ENCODE data around the gene WNT4. TPM values are rescaled to one million over a fixed set of nuclear protein-coding genes. Genes with fewer than 3 reads are reported as not detected.

The WNT4 gene
- total and polyA plus RNA-seq, 10 of the 15 experiments (the other 5 are each of a cell fraction or from before 2014, with no cell fraction given): 0.01 TPM; not detected in 9

DNA sequence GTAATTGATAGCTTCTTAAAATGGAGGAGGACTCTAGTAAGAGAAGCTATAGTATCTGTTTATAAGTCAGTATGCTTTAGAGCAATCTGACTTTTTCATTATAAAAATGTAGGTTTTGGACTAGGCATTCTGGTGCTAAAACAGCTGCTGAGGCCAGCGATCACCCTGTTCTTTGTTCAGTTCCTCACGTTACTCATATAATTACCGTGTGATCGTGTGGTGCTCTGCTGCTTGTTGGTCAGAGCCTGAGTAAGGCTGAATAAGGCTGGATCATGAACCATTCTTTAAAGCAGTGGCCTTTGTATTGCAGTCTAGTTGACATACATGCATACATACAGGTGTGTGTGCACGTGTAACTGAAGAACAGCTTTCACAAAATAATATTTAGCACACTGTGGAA, 65.2 kb downstream of the WNT4 start:
- ChIA-PET POLR2A (no interaction called here), SMC1A (ENCODE audit: uncharacterized antibody, unreplicated experiment) (interaction anchor here (0.7 to 1.1 kb wide), 3 partner anchors 23 to 53 kb away, joined by 3 to 4 read pairs (median 4); no protein-coding TSS in a partner anchor), CTCF (interaction anchor here (0.9 kb wide), 1 partner anchor 11 kb away, joined by 3 read pairs; no protein-coding TSS in a partner anchor), RAD21 (ENCODE audit: unreplicated experiment) (no interaction called here)
- H3K27me3 ChIP-seq (replicated peaks in 1 of 2; ENCODE audit: control insufficient read depth in 2 of 2, insufficient read depth in 2 of 2, low read length in 1 of 2): no peaks in the 10 kb centered on the region
- no peak overlapping the region for H3K9ac ChIP-seq (ENCODE audit: control insufficient read depth, insufficient read depth, low read length)
- no TSS peak for BruUV-seq (replicated peaks)
- no peak for DNase-seq (ENCODE audit: low read depth, low spot score)
- no peak overlapping the region for H3K4me2 ChIP-seq (ENCODE audit: control insufficient read depth, insufficient read depth)
- 5% methylated on average over 5 of the region's 5 CpGs for WGBS (ENCODE audit: insufficient coverage, insufficient replicate concordance, low lambda C conversion rate, missing lambda C conversion rate)
- H3K4me3 ChIP-seq: no peak overlapping the region
- H3K36me3 ChIP-seq (ENCODE audit: control insufficient read depth in 2 of 2, insufficient read depth in 2 of 2, low read length in 1 of 2): peaks cover 4 to 21% of the 10 kb centered on the region in 2 experiments
- peaks cover 45% of the 10 kb centered on the region for H3K4me1 ChIP-seq (ENCODE audit: control insufficient read depth, insufficient read depth, low read length)
- in situ Hi-C loops (cut with MboI): no loop called here
- no peak overlapping the region for H2AFZ ChIP-seq (ENCODE audit: control insufficient read depth, low read depth, low read length)
- H3K27ac ChIP-seq (ENCODE audit: control insufficient read depth, insufficient read depth): no peak overlapping the region
- peaks cover 87% of the 10 kb centered on the region for H3K79me2 ChIP-seq (ENCODE audit: control insufficient read depth, insufficient read depth, low read length)
- TF ChIP-seq BMI1 (IDR thresholded peaks at IDR 0.05; ENCODE audit: borderline replicate concordance) (no peak), CHD4 (IDR thresholded peaks at IDR 0.05) (no peak), ETV6 (conservative IDR thresholded peaks at IDR 0.05 in 1 of 2, IDR thresholded peaks at IDR 0.05 in 1 of 2; ENCODE audit: borderline replicate concordance in 1 of 2, low read depth in 1 of 2) (no peak), SPI1 (IDR thresholded peaks at IDR 0.05; ENCODE audit: borderline replicate concordance, insufficient read depth, low read depth, low read length) (peak; percentile 32; the same call in 1 of the 2 replicates), RFX5 (IDR thresholded peaks at IDR 0.05; ENCODE audit: low read depth, low read length) (no peak), POU2F2 (IDR thresholded peaks at IDR 0.05; ENCODE audit: borderline replicate concordance, low read depth, low read length) (no peak), SMC3 (IDR thresholded peaks at IDR 0.05; ENCODE audit: borderline replicate concordance, low read length) (no peak), POLR2AphosphoS5 (IDR thresholded peaks at IDR 0.05; ENCODE audit: low read length) (0 out of 2 replicates have a peak, but pooled peaks have one; percentile 36)
- TF ChIP-seq, protein P1, sequence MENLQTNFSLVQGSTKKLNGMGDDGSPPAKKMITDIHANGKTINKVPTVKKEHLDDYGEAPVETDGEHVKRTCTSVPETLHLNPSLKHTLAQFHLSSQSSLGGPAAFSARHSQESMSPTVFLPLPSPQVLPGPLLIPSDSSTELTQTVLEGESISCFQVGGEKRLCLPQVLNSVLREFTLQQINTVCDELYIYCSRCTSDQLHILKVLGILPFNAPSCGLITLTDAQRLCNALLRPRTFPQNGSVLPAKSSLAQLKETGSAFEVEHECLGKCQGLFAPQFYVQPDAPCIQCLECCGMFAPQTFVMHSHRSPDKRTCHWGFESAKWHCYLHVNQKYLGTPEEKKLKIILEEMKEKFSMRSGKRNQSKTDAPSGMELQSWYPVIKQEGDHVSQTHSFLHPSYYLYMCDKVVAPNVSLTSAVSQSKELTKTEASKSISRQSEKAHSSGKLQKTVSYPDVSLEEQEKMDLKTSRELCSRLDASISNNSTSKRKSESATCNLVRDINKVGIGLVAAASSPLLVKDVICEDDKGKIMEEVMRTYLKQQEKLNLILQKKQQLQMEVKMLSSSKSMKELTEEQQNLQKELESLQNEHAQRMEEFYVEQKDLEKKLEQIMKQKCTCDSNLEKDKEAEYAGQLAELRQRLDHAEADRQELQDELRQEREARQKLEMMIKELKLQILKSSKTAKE (IDR thresholded peaks at IDR 0.05; ENCODE audit: low read depth, poor library complexity, severe bottlenecking): no peak
- intact Hi-C loops (cut with micrococcal nuclease; ENCODE audit: unreplicated experiment): no loop called here
- H4K20me1 ChIP-seq (ENCODE audit: control insufficient read depth, insufficient read depth): peaks cover 11% of the 10 kb centered on the region; the same call in 1 of the 2 replicates
- H3K9me3 ChIP-seq (replicated peaks; ENCODE audit: control insufficient read depth, insufficient read depth, low read length): no peaks in the 10 kb centered on the region
- FAIRE-seq: peak; percentile 57
- peak; percentile 13; the same call in 1 of the 3 replicates for ATAC-seq
